RWPE1 (cell line): ENCODE results near the gene HLA-DPA1.

Experiments
- CTCF ChIA-PET: fragments of 350-600 bp; sonication (Branson Sonifier 250); formaldehyde crosslinking; extraction: SDS; loops from one replicate; lab custom pipeline; 2021; lab: Yijun Ruan, JAX
- POLR2A ChIA-PET: fragments of 400-600 bp; formaldehyde crosslinking; extraction: SDS; loops from one replicate; lab custom pipeline; 2020; ENCODE audit warnings: antibody characterized with exemption; ENCODE audit not compliant: low non-redundant PET; lab: Yijun Ruan, JAX
- DNase-seq: peaks from one replicate; pipeline ENCODE4 v3.0.0; 2012; ENCODE audit warnings: low spot score
- H3K27ac ChIP-seq: fragments of 450-650 bp; 2 replicates; pipeline ENCODE4 v1.5.1; 2017
- CTCF ChIP-seq: fragments of 450-650 bp; conservative IDR thresholded peaks from 2 replicates; pipeline ENCODE4 v1.5.1; 2017; ENCODE audit warnings: low read depth, mild to moderate bottlenecking

HLA-DPA1 gene

DNA sequence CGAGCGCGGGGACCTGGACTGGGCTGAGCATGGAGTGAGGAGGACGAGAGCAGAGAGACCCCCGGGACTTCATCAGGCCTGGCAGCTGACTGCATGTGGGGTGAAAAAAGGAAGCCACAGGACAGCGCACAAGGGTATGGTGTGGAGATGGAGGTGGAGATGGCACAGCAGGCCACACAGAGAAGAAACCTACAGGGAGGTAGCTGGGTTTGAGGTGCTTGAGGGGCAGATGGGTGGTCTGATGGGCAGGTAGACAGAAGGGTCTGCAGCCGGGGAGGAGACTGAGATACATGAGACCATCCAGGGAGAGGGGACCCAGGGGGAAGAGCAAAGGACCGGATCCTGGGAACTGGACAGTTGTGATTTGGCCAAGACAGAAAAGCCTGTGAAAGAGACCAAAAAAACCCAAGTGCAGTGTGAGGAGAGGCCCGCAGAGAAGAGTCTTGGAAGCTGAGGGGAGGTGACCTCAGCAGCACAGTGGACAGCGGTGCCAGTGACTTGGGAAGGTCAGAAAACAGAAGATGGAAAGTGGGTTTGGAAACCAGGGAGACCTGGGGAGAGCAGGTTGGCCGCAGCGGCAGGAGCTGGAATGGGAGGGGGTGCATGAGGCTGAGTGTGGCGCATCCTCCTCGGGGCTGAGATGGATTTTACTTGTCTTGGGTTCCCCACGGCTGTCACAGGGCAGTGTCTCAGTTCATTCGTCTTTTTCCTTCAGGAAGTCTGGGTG is 7.8 kb upstream of the HLA-DPA1 start:
- no peak overlapping the region for H3K27ac ChIP-seq
- ChIA-PET CTCF (interaction anchor here (0.6 kb wide), 2 partner anchors 429 to 784 kb away, joined by 3 read pairs; no protein-coding TSS in a partner anchor), POLR2A (no interaction called here)
- TF ChIP-seq CTCF: no peak
- DNase-seq: no peak

DNA sequence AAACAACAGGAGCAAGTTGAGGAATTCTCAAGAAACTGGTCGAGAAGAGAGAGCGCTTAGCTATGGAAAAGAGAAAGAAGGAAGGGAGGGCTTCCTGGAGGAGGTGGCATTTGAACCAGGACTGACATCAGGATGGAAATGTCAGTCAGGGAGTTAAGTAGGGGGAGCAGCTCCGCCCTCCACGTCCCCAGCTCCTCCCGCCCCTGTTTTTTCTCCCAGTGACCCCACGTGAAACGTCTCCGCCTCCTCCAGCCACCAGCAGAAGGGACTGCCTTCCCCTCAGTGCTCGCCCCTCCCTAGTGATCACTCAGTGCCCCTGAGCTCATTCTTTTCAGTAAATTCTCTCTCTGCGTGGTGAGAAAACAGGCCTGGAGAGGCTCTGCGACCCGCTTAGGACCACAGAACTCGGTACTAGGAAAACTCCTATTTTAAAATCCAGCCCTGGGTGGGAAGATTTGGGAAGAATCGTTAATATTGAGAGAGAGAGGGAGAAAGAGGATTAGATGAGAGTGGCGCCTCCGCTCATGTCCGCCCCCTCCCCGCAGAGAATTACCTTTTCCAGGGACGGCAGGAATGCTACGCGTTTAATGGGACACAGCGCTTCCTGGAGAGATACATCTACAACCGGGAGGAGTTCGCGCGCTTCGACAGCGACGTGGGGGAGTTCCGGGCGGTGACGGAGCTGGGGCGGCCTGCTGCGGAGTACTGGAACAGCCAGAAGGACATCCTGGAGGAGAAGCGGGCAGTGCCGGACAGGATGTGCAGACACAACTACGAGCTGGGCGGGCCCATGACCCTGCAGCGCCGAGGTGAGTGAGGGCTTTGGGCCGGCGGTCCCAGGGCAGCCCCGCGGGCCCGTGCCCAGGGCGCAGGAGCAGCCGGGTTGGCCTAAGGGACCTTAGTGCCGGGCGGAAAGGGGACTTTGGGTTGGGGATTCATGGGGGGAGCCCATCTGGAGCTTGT is 7.0 kb upstream of the HLA-DPA1 start:
- CTCF ChIA-PET: interaction anchor here (0.5 to 0.9 kb wide), 4 partner anchors 65 to 428 kb away, joined by 3 to 4 read pairs (median 3); no protein-coding TSS in a partner anchor
- DNase-seq: no peak
- H3K27ac ChIP-seq: no peak overlapping the region
- POLR2A ChIA-PET: no interaction called here
- TF ChIP-seq CTCF: no peak

DNA sequence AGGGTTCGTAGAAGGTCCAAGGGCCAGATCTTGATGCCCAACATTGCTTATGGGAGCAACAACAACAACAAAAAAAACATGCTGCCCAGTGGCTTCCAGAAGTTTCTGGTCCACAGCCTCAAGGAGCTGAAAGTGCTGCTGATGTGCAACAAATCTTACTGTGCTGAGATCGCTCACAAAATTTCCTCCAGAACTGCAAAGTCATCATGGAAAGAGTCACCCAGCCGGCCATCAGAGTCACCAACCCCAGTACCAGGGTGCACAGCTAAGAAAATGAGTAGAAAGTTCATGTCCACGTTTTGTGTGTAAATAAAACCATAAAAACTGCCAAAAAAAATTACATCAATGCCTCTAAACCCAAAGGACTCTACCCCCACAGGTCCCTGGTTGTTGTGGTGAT is 6.1 kb upstream of the HLA-DPA1 start:
- ChIA-PET POLR2A (no interaction called here), CTCF (interaction anchor here (0.6 to 0.9 kb wide), 2 partner anchors 64 to 72 kb away, joined by 3 read pairs; no protein-coding TSS in a partner anchor)
- DNase-seq: no peak
- no peak for TF ChIP-seq CTCF
- H3K27ac ChIP-seq: no peak overlapping the region

DNA sequence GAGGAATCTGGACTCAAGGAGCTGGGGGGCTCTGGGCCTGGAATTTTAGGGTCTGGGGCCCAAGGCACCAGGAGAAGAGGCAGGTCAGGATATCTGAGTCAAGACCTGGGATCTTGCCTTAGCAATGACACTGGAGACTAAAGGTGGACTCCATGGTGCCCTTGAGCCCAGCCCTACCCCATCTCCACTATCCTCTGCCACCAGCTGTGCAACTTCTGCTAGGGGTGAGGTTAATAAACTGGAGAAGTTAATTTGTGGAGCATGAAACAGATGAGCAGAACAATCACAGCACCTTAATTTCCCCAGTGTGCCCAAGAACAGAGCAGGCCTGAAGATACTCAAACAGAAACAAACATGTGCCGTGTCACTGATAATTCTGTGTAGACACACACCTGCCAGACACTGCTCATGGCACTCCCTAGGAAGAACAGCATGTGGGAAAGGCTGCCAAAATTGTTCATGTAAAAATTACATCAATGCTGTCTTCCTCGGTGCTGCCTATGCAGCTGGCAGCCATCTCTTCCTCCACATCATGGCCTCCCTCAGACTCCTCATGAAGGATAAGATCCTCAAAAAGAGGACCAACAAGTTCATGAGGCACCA is 5.6 kb upstream of the HLA-DPA1 start:
- TF ChIP-seq CTCF: no peak
- no peak overlapping the region for H3K27ac ChIP-seq
- POLR2A ChIA-PET: no interaction called here
- CTCF ChIA-PET: interaction anchor here (0.7 kb wide), 1 partner anchor 34 kb away, joined by 3 read pairs; no protein-coding TSS in a partner anchor
- DNase-seq: no peak

GRCh38 chr6:33078442-33078841 is 5.0 kb upstream of the HLA-DPA1 start:
- H3K27ac ChIP-seq: no peak overlapping the region
- TF ChIP-seq CTCF: no peak
- DNase-seq: no peak
- POLR2A ChIA-PET: no interaction called here
- CTCF ChIA-PET: interaction anchor here (0.7 kb wide), 1 partner anchor 33 kb away, joined by 3 read pairs; no protein-coding TSS in a partner anchor

- DNase-seq: no peak
- no peak for TF ChIP-seq CTCF
- ChIA-PET POLR2A (no interaction called here), CTCF (no interaction called here)
- no peak overlapping the region for H3K27ac ChIP-seq
Measured at GRCh38 chr6:33077908-33078307, 4.5 kb upstream of the HLA-DPA1 start.
